Neuron (in vitro differentiated cells): ENCODE measurements around the gene COPG2.
A peak's percentile ranks its signal among the peaks of the same experiment; 100 is the strongest.

Source experiments
- H2AFZ ChIP-seq: one replicate; pipeline ENCODE4 v1.6.1; 2013; ENCODE audit warnings: low read depth, mild to moderate bottlenecking, inconsistent platforms, low read length, moderate library complexity
- H3K27me3 ChIP-seq: one replicate; pipeline ENCODE4 v1.6.1; 2013; ENCODE audit warnings: low read length; ENCODE audit not compliant: insufficient read depth
- H3K36me3 ChIP-seq: one replicate; pipeline ENCODE4 v1.6.1; 2013; ENCODE audit warnings: low read length; ENCODE audit not compliant: insufficient read depth
- H3K4me1 ChIP-seq: one replicate; pipeline ENCODE4 v1.6.1; 2013; ENCODE audit warnings: low read length; ENCODE audit not compliant: insufficient read depth
- H3K4me3 ChIP-seq: 2 replicates; pipeline ENCODE4 v1.5.1; 2013; ENCODE audit warnings: mild to moderate bottlenecking, low read length, moderate library complexity
- H3K9me3 ChIP-seq: one replicate; pipeline ENCODE4 v1.6.1; 2013; ENCODE audit warnings: low read length

Gene COPG2

DNA sequence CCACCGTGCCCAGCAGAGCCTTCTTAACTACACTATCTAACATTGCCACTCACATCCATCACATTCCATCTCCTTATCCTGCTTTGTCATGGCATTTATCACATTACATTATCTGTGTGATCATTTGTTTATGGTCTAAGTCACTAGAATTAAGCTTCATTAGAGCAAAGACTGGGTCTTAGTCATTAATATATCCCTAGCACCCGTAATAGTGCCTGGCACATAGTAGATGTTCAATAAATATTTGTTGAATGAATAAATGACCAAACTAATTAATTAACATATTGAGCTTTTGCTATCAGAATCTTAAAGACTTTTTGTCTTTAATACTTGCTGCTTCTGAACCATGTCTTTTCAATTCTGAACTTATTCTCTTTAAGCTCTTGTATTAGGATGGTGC, 5.9 kb upstream of the COPG2 start:
- Histone ChIP-seq H2AFZ (no peak overlapping the region), H3K9me3 (no peaks in the 10 kb centered on the region), H3K27me3 (no peaks in the 10 kb centered on the region)

DNA sequence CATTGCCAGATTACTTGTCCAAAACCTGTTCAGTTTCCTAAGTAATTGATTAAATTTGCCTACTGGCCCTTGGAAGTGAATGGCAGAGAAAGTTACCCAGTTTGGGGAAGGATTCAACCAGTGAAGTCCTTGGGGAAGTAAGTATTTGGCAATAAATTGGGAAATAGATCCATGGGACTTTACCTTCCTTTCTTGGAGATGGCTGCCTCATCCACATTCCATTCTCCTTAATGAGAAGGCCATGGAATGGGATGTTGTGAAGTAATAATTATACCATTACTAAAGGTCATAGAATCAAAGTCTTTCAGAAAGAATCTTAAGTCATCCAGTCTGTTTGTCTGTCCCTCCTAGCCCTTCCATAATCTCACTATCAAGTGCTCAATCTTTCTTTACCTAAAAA, 4.5 kb upstream of the COPG2 start:
- Histone ChIP-seq H3K4me1 (peaks cover 4% of the 10 kb centered on the region), H3K36me3 (no peaks in the 10 kb centered on the region), H3K27me3 (no peaks in the 10 kb centered on the region), H3K9me3 (no peaks in the 10 kb centered on the region), H3K4me3 (no peak overlapping the region), H2AFZ (no peak overlapping the region)

More for the DNA sequence above, 5.9 kb upstream of the COPG2 start:
- no peak overlapping the region for H3K4me3 ChIP-seq
- H3K4me1 ChIP-seq = peaks cover 2% of the 10 kb centered on the region
- H3K36me3 ChIP-seq = no peaks in the 10 kb centered on the region

GRCh38 chr7:130672146-130672545, 3.6 kb upstream of the COPG2 start:
- Histone ChIP-seq H3K4me1 (peaks cover 11% of the 10 kb centered on the region), H3K36me3 (no peaks in the 10 kb centered on the region), H2AFZ (no peak overlapping the region), H3K4me3 (no peak overlapping the region), H3K27me3 (no peaks in the 10 kb centered on the region), H3K9me3 (no peaks in the 10 kb centered on the region)

- Histone ChIP-seq H3K9me3 (no peaks in the 10 kb centered on the region), H3K4me3 (peak overlapping the region; percentile 79), H3K27me3 (no peaks in the 10 kb centered on the region), H2AFZ (peak overlapping the region; percentile 97), H3K4me1 (peaks cover 13% of the 10 kb centered on the region), H3K36me3 (peaks cover 19% of the 10 kb centered on the region)
Measured at GRCh38 chr7:130669085-130669700, 645 bp upstream of the COPG2 start.

DNA sequence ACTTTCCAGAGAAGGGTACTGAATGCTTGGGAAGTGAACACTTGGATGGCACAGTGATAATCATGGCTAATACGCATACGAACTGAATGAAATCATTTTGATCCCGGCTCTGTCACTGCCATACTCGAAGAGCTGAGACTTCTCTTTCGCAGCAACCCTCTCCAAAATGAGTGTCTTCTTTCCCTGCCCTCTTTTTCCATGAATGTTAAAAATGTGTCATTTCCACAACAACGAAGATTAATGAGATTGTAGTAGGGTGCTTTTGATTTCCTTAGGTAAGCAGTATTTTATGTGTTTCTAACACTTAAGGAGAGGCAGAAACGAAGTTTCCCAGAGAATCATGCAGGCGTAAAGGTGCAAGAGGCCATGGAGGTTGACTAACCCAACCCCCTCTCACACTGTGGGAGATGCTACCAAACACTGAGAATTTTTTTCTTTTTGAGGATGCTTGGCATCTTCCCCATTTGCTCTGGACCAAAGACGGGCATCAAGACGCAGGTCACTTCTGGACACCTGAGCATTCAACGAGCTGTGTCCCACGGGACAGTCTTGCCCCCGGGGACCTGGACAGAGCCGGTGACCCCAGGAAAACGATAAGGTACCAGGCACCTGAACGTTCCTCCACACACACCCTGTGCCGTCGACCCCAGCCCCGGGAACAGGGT, 823 bp downstream of the COPG2 start:
- H3K9me3 ChIP-seq = no peaks in the 10 kb centered on the region
- no peaks in the 10 kb centered on the region for H3K27me3 ChIP-seq
- peak overlapping the region; percentile 40 for H2AFZ ChIP-seq
- peaks cover 24% of the 10 kb centered on the region for H3K36me3 ChIP-seq
- peak overlapping the region; percentile 79 for H3K4me3 ChIP-seq
- peaks cover 13% of the 10 kb centered on the region for H3K4me1 ChIP-seq

DNA sequence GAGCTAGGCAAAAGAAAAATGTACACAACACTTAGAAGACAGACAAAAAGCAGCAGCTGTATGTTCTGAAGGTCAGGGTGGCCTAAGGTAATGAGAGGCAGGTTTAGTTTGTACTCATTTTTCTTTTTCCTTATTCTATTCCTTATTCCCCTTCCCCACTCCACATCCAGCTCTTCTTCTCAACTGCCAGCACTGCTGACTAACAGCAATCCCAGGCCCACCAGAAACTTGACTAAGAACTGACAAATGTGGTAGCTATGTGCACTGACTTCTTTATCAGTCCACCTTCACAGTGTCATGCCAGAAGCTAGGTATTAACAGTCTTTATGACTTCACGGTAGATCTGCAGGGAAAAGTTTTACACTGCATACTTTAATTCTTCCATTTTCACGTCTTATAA, 6.1 kb downstream of the COPG2 start:
- Histone ChIP-seq H3K4me3 (no peak overlapping the region), H3K27me3 (no peaks in the 10 kb centered on the region), H2AFZ (no peak overlapping the region), H3K9me3 (no peaks in the 10 kb centered on the region), H3K4me1 (peaks cover 5% of the 10 kb centered on the region), H3K36me3 (peaks cover 58% of the 10 kb centered on the region)

DNA sequence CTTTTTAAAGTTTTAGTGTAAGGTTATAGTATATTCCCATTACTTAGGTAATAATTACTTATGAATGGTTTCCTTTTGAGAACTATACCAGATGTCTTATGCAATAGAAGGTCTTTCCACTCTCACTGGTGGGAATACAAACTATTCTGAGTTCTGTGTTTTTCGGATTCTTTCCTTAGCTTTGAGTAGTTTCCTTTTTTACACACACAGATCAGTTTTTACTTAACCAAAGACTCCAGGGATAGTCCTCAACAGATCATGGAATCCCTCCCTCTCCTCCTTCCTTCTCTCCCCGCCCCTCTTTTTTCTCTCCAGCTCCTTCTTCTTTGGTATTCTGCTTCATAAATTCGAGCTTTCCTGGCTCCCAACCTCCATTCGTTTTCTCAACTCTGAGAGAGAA, 13.3 kb downstream of the COPG2 start:
- no peak overlapping the region for H2AFZ ChIP-seq

GRCh38 chr7:130654850-130655249, 13.7 kb downstream of the COPG2 start:
- peaks cover 46% of the 10 kb centered on the region for H3K36me3 ChIP-seq
- H2AFZ ChIP-seq = no peak overlapping the region
- peaks cover 7% of the 10 kb centered on the region for H3K9me3 ChIP-seq
- H3K4me1 ChIP-seq = no peaks in the 10 kb centered on the region
- H3K27me3 ChIP-seq = no peaks in the 10 kb centered on the region
- no peak overlapping the region for H3K4me3 ChIP-seq

More for the DNA sequence above, 13.3 kb downstream of the COPG2 start:
- Histone ChIP-seq H3K27me3 (no peaks in the 10 kb centered on the region), H3K4me3 (no peak overlapping the region), H3K4me1 (no peaks in the 10 kb centered on the region), H3K36me3 (peaks cover 48% of the 10 kb centered on the region), H3K9me3 (peaks cover 4% of the 10 kb centered on the region)

GRCh38 chr7:130650611-130651120, 17.9 kb downstream of the COPG2 start:
- peaks cover 17% of the 10 kb centered on the region for H3K9me3 ChIP-seq
- H3K27me3 ChIP-seq = no peaks in the 10 kb centered on the region
- H2AFZ ChIP-seq = no peak overlapping the region
- no peaks in the 10 kb centered on the region for H3K4me1 ChIP-seq
- peaks cover 54% of the 10 kb centered on the region for H3K36me3 ChIP-seq
- H3K4me3 ChIP-seq = no peak overlapping the region

- Histone ChIP-seq H2AFZ (no peak overlapping the region), H3K9me3 (peaks cover 20% of the 10 kb centered on the region), H3K4me1 (no peaks in the 10 kb centered on the region), H3K27me3 (no peaks in the 10 kb centered on the region), H3K36me3 (peaks cover 51% of the 10 kb centered on the region), H3K4me3 (no peak overlapping the region)
Measured at GRCh38 chr7:130649004-130649790, 19.4 kb downstream of the COPG2 start.

DNA sequence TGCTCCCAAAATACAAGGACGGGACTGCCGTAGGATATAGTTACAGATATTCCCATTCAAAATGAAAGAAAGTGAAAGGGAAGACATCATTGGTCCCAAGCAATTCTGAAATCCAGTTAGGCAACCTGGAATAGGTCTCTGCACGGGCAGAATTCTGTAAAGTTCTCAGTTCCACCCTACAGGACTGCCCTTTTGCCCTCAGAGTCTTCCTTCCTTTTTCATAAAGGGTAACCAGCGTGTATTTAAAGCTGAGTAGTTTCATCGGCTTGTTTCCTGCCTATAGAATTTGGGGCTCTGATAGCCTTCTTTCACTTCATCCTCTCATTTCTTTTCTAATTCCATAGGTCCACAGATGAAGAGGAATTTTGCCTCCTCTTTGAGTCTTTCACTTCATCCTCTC, 20.0 kb downstream of the COPG2 start:
- no peak overlapping the region for H2AFZ ChIP-seq
- H3K4me1 ChIP-seq = no peaks in the 10 kb centered on the region
- peaks cover 52% of the 10 kb centered on the region for H3K36me3 ChIP-seq
- no peaks in the 10 kb centered on the region for H3K27me3 ChIP-seq
- no peak overlapping the region for H3K4me3 ChIP-seq
- peaks cover 20% of the 10 kb centered on the region for H3K9me3 ChIP-seq

DNA sequence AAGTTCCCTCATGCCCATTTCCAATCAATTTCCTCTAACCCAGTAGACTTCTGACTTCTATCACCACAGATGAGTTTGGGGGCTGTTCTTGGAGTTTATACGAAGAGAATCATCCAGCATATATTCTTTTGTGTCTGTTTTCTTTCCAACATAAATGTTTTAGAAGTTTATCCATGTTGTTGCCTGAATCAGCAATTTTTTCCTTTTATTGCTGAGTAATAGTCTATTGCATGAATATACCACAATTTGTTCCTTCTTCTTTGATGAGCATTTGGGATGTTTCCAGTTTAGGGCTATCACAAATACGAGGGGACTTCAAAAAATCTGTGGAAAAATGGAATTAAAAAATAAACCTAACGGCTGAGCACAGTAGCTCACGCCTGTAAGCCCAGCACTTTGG, 26.2 kb downstream of the COPG2 start:
- no peaks in the 10 kb centered on the region for H3K27me3 ChIP-seq
- H3K36me3 ChIP-seq = peaks cover 40% of the 10 kb centered on the region
- no peak overlapping the region for H3K4me3 ChIP-seq
- H3K9me3 ChIP-seq = peaks cover 26% of the 10 kb centered on the region
- H2AFZ ChIP-seq = no peak overlapping the region
- no peaks in the 10 kb centered on the region for H3K4me1 ChIP-seq

- H3K4me1 ChIP-seq = no peaks in the 10 kb centered on the region
- H2AFZ ChIP-seq = no peak overlapping the region
- H3K4me3 ChIP-seq = no peak overlapping the region
- peaks cover 41% of the 10 kb centered on the region for H3K36me3 ChIP-seq
- H3K9me3 ChIP-seq = peaks cover 24% of the 10 kb centered on the region
- no peaks in the 10 kb centered on the region for H3K27me3 ChIP-seq
Measured at GRCh38 chr7:130641497-130641896, 27.1 kb downstream of the COPG2 start.
